Muscle of back (tissue), 13 donors: Measurements from ENCODE around the gene UBL4B. TPM values are rescaled to one million over a fixed set of nuclear protein-coding genes. Genes with fewer than 3 reads are reported as not detected.
"Not testable (repeated sequence)": the region's sequence is repeated elsewhere in the genome, so short reads cannot be mapped to it uniquely, and the experiment has no call there.

ENCODE experiments used
- DNase-seq, 3 donors: peaks; one replicate each; pipeline versions ENCODE4 v3.0.0 to v3.0.0-alpha.2; 2013
- long read RNA-seq, 9 donors: transcript quantifications; one replicate each; lab custom pipeline, GENCODE V29; 2026
- polyA plus RNA-seq, 10 donors: library from polyadenylated mRNA; unstranded; fragments of 120-200 nt; gene quantifications; one replicate each; pipeline ENCODE4 v1.2.1, GENCODE V29; 2013; ENCODE audit not compliant: insufficient read length in 10 of 10

Gene UBL4B
- polyA plus RNA-seq, result not detected
- long read RNA-seq, donor 1, result 0 reads
- long read RNA-seq, donor 2, result 0 reads
- long read RNA-seq, donor 3, result 0 reads
- long read RNA-seq, donor 4, result 0 reads
- long read RNA-seq, donor 5, result 0 reads
- long read RNA-seq, donor 6, result 0 reads
- long read RNA-seq, donor 7, result 0 reads
- long read RNA-seq, donor 8, result 0 reads
- long read RNA-seq, donor 9, result 0 reads

DNA sequence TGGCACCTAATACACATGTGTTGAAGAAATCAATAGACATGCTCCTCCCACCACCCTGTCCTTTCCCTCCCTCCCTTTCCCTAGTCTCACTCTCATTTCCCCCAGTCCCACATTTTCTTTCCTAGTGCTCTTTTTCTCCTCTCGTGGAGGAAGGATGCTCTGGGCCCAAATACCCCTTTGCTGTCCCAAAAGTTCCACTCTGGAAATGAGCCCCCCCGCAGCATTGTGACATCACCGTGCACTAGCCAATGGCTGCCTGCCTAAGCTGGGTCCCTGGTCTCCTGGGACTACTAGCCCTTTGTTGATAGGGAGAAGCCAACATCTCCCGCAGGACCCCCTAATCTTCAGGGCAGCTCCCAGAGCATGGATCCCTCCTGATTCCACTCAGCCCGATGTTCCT is at the start of gene UBL4B:
TSS of gene UBL4B (plus strand) at position 301 of the 400 bp plus-strand sequence. CDS start at position 393, 92 bp downstream.
- no peak for DNase-seq

- no peak for DNase-seq
These were observed 49.6 kb upstream of the UBL4B start for GRCh38 chr1:110062612-110063011.

DNA sequence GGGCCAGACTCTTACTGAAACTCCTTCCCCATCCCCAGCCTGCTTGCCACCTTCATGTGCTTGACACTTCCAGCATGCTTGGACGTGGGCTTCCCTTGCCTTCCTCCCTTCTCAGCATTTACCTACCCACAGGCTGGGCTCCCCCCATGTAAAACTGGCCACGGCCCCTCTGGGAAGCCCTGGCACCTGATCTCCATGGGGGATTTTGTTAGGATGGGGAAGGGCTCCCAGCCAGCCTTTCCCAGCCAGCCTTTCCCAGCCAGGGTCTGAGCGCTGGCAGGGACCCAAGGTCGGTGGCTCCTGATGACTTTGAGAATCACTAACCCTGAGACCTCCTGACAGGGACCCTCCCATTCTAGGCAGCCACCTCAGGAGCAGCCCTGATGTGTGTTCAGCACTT is 48.5 kb upstream of the UBL4B start:
- no peak for DNase-seq

DNA sequence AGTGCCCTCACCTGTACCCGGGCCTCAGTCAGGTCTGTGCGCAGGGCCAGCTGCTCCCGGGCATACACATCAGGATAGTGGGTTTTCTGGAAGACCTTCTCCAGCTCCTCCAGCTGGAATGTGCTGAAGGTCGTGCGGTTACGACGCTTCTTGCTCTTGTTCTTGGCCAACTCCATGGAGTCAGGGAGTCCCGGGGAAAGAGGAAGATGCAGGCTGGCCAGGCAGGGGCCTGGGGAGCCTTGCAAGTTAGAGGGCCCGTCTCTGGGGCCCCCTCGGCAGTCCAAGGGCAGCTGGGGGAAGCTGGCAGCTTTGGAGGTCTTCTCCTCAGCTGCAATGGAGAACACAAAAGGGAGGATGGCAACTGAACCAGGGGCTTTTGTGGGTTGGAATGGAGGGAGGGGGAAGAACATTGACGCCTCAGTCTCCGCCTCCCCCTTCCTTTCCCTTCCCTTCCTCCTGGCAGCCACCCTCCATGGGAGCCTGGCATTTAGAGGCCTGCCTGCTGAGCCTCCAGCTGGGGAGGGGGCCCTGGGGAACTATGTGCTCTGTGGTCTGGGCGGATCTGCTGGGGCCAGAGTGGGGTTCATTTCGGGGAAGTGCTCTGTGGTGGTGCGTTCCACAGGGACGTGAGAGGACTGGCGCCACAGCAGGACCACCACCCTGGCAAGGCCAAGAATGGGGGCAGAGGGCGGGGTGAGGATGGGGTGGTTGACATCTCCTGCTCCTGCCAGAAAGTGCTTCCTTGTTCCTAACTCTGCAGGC is 47.5 kb upstream of the UBL4B start:
- no peak for DNase-seq

DNA sequence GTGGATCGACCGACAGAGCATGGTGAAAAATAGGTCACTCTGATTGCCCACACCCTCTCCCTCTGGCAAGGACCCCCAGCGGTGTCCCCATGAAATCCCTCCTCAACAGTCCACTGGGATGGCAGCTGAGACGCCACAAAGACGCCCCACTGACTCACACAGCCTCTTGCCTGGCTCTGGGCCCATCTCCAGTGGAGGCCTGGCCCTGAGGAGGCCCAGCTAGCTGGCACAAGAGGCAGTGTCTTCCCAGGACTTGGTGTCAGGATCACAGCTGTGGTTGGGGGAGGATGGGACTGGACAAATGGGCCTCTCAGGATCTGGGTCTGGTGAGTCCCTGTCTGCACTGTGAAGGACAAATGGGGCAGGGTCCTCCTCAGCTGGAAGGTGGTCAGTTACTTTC is 46.4 kb upstream of the UBL4B start:
- no peak for DNase-seq

DNA sequence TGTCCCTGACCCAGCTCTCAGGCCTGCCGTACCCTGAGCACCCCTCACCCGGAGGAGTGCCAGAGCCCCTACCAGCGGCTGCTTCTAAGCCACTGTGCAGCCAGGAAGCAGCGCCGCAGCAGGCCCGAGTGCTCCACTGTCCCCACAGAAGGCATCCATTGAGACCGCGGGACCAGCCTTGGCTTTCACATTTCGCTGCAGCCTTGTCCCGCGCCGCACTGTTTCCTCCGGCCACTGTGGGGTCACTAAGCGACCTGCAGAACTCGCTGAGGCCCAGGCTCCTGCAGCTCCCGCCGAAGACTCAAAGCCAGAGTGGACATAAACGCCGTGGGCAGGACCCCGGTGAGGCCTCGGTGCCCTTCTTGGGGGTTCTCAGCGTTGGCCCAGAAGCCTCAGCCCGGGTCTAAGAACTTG is 44.8 kb upstream of the UBL4B start:
- no peak for DNase-seq

DNA sequence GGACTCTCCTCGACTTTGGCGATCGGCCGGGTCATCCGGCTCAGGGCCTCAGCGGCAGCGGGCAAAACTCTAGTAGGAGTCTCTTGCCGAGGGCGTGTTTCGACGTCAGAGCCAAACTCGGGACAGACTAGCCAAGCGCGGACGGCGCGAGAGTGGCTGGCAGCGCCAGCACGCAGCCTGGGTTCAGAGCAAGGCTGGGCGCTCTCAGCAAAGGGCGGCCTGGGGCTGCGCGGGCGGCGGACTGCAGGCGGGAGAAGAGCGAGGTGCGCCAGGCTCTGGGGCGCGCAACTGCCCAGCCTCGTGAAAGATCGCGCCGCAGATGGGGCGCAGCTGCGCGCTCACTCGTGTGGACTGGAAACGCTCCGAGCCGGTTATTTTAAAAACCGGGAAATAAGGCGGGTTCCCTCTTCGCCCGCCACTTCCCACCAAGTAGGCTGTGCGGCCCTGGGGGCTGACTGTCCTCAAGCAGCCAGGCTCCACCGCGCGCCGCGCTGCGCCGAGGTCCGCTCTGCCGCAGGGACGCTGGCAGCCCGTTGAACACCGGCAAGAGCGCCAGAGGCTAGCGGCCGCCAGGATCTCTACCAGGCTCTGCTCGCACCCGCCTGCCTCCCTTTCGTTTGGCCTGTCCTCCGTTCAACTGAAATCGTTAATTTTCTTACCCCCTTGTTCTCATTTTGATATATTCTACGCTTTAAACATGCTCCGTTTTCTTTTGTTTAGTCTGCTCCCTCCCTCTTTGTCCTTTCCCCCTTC is 44.2 kb upstream of the UBL4B start:
- peak in 1 of 3 donors; percentile 72 for DNase-seq

DNA sequence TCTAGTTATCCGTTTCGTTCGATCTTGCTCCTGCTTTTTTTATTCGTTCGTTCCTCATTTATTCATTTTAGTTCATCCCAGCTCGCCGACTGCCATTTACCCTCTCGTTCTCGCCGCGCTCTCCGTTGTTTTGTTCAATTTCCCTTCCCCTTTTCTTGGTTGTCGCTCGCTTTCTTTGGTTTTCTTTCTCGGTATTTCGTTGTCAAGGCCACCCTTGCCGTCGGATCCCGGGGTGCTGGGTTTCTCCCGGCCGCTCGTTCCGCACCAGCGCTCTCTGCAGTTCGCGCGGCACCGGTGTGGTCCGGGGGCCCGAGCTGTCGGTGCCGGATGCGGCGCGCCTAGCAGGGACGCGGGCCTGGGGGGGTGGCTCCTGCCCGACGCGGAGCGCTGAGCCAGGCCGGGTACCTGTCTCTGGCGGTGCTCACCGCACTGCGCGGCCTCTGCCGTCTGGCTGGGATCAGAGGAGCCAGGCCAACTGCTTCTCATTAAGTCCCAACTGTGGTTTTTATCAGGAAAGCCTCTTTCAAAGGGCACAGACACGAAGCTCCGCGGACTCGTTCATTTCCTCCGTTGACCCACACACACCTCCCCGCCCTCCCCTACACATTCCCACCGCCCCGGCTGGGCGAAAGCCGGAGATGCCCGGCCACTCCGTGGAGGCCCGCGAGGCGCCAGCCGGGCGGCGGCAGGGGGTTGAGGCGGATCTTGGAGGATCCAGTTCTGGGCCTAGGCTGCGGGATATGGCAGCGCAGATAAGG is 43.4 kb upstream of the UBL4B start:
- DNase-seq, result peak in 1 of 3 donors; percentile 78

DNA sequence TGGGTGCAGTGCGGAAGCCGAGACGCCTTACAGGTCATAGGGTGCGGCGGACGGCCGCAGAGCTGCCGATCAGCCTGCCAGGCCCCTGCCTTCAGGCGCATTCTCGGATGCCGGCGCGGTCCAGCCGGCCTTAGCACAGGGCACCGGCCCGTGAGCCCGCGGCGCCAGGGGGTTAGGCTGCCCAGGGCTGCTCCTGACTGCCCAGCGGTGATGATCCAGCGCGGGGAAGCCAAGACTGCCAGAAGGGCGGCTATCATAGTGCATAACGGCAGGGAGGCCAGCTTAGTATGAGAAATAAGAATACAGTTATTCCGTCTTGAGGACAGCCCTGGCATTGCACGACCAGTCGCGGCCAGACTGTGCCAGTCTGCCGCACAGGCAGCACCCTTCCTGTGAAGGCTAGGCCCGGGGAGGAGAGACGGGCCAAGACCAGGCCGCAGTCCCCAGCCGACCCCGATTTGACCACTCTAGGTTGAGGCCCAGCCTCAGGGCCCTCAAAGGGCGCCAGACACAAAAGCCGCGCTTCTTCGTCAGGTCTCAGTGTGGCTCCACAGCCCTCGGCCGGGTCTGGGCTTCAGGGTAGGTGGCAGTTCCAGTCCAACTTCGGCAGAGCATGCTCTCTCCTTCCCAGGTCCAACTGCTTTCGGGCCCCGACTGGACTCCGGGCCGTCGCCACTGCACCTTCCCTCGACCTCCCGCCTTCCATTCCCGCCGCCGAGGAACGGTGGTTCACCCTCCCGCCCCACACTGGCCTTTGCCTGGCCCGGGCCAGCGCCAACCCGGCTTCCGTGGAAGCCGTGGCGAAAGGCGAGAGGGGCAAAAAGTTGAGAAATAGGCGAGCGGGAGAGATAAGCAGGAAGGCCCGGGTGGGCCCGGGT is 42.6 kb upstream of the UBL4B start:
- DNase-seq, result peak in 1 of 3 donors; percentile 48

GRCh38 chr1:110070282-110070669 is 42.0 kb upstream of the UBL4B start:
- no peak for DNase-seq

- DNase-seq, result no peak
These were observed 41.5 kb upstream of the UBL4B start, which contains the start of gene ALX3 for GRCh38 chr1:110070671-110071242. ALX3 (minus strand) TSS chr1:110070672; CDS start chr1:110070612, 60 bp downstream.

GRCh38 chr1:110074166-110074565 is 38.1 kb upstream of the UBL4B start:
- no peak for DNase-seq

GRCh38 chr1:110076789-110077500 is 35.3 kb upstream of the UBL4B start:
- no peak for DNase-seq

- DNase-seq, result not testable (repeated sequence)
These were observed 32.2 kb upstream of the UBL4B start for GRCh38 chr1:110079995-110080394.

GRCh38 chr1:110081061-110081460 is 31.2 kb upstream of the UBL4B start:
- DNase-seq, result no peak

DNA sequence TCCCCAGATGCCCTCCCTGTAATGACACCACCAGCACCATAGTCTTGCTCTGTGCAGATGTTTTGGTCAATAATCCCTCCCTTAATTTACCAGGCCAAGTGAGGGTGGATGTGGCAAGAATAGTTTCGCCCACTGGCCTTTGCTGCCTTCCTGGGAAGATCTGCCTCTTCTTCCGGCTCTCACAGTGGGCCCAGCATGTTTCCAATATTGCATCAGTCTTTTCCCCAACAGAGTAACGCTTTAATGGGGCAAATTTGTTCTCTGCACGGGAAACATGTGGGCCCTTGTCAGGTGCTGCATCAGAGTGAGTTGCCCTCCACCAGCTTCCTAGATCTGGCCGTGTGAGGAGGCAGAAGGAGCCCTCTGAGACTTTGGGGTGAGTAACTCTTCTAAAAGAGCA is 29.8 kb upstream of the UBL4B start:
- DNase-seq, result no peak

DNA sequence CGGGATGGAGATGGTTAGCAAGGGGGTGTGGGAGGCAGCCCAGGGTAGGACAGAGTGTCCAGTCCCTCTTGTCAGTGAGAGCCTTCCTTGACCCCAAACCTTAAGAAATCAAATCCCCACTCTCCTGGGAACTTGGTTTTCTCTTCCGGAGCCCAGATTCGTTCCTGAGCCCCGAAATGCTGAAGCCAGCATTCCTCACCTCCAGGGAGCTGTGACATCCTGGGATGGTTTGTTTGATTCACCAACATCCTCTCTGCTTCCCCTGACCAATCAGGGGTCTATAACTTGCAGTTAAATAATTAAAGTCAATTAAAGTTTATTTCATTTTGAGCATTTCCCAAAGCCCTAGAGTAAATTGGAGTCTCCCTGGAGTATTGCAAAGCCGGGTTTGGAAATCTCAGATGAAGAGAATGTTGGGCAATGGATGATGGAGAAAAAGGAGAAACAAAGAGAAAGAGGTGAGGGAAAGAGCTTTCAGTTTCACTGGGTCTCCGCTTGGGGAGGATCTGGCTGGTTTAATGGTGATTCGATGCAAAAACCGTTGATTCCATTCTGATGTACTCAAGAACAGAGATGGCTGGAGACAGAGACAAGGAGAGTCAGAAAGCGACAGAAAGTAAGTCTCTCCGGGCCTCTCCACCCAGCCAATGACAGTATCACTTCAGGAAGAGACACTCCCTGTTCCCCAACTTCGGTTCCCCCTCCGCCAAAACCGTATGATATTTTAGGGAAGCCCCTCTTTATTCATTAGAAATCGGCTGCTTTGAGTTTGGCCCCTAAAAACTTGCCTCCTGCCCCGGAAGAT is 29.0 kb upstream of the UBL4B start:
- peak in 1 of 3 donors; percentile 43 for DNase-seq

DNA sequence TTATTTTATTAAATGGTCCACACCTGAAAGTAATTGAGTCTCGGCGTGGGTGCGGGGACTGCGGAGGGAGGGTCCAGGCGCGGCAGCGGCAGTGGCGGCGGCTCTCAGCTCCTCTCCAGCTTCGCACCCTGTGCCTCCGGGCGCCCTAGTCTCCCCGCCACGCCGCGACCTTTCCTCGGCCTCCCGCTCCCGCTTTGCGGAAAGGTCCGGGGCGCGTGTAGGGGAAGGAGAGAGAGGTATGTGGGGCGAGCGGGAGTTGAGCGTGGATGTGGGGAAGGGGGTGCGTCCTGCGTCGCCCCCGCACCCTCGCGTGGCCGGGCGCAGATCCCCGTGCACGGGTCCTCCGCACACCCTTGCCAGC is 28.4 kb upstream of the UBL4B start:
- DNase-seq, result peak in 1 of 3 donors; percentile 61
